Heart right ventricle (tissue), 12 donors: ENCODE measurements around the gene ERAS. TPM values are rescaled to one million over a fixed set of nuclear protein-coding genes. Genes with fewer than 3 reads are reported as not detected.

Experiments
- polyA plus RNA-seq, 2 donors: library from polyadenylated mRNA; stranded (reverse); fragments of 200-250 nt; gene quantifications; one replicate each; pipeline ENCODE4 v1.2.3, GENCODE V29; 2013
- total RNA-seq, 10 donors: library from RNA; stranded (reverse); fragmentation: NEBNext Ultra II Directional in 3 of 10; extraction: Animal tissue kit (Norgen Biotek cat#: 25700) in 3 of 10; gene quantifications; one replicate each; pipeline versions ENCODE4 v1.2.1 to v1.2.4, GENCODE V29; 2021 to 2023
- donor health status: ischemic (EF 13 %, LVEDD 7.1; RV severe dilation, severe dysfunction).
- donor health status: healthy with polysubstance abuse.
- donor health status: DM: no; HTN: yes; CAD: no.
- donor health status: DM: no; HTN: no; CAD: no.
- donor health status: ischemic (EF 25% LVEDD 6.9; RV normal size, moderate dysfunction).
- donor health status: ischemic (EF 25% LVEDD 5.7; RV mildly dilated, moderate dysfunction).
- donor health status: healthy.
- donor health status: nonischemic (EF 11% LVEDD 7.7; RV severe dilation, severe dysfunction).
- donor health status: DM: yes; HTN: yes; CAD: no.
- donor health status: PGD.
- donor health status: ischemic (EF 29% LVEDD 5.4; RV normal size, mild dysfunction).
- donor health status: nonischemic (EF 23%, LVEDD 6.1; RV moderate dilation, normal function).

The ERAS gene
- total and polyA plus RNA-seq, 12 donors: 0.04 TPM; not detected in 11

Other genes starting within 250 kb of the ERAS start
- 100 to 1,000 TPM; 121 to 176 (median 157) TPM for gene WDR13, start 229.0 kb upstream of the ERAS start, total RNA-seq
- gene WDR13, start 229.0 kb upstream of the ERAS start, polyA plus RNA-seq: 100 to 1,000 TPM; 292 to 352 TPM
- gene WAS, start 142.7 kb upstream of the ERAS start, total RNA-seq: 10 to 100 TPM in 1 of 10 donors, 1 to 10 TPM in 8, under 1 TPM in 1; 0.86 to 14.3 (median 1.7) TPM
- 1 to 10 TPM; 1.9 TPM for gene WAS, start 142.7 kb upstream of the ERAS start, polyA plus RNA-seq
- gene SUV39H1, start 129.8 kb upstream of the ERAS start, total RNA-seq: 1 to 10 TPM; 2.2 to 5.6 (median 3.1) TPM
- 1 to 10 TPM; 1.4 to 4.6 TPM for gene SUV39H1, start 129.8 kb upstream of the ERAS start, polyA plus RNA-seq
- not detected for gene GLOD5, start 64.8 kb upstream of the ERAS start, total RNA-seq
- gene GLOD5, start 64.8 kb upstream of the ERAS start, polyA plus RNA-seq: not detected
- under 1 TPM in 2 of 10 donors, not detected in 8; 0.23 to 0.25 TPM for gene GATA1, start 39.9 kb upstream of the ERAS start, total RNA-seq
- gene GATA1, start 39.9 kb upstream of the ERAS start, polyA plus RNA-seq: under 1 TPM in 1 of 2 donors, not detected in 1; 0.07 TPM
- 10 to 100 TPM; 28.4 to 45.6 (median 32.3) TPM for gene HDAC6, start 24.4 kb upstream of the ERAS start, total RNA-seq
- gene HDAC6, start 24.4 kb upstream of the ERAS start, polyA plus RNA-seq: 100 to 1,000 TPM in 1 of 2 donors, 10 to 100 TPM in 1; 31.7 to 102 TPM
- gene PCSK1N, start 9.1 kb downstream of the ERAS start, total RNA-seq: under 1 TPM in 5 of 10 donors, not detected in 5; 0.36 to 0.78 (median 0.39) TPM
- gene PCSK1N, start 9.1 kb downstream of the ERAS start, polyA plus RNA-seq: under 1 TPM in 1 of 2 donors, not detected in 1; 0.03 TPM
- gene TIMM17B, start 71.3 kb downstream of the ERAS start, total RNA-seq: 10 to 100 TPM; 58.3 to 73.4 (median 64.7) TPM
- gene TIMM17B, start 71.3 kb downstream of the ERAS start, polyA plus RNA-seq: 100 to 1,000 TPM in 1 of 2 donors, 10 to 100 TPM in 1; 75.1 to 100 TPM
- gene PQBP1, start 71.4 kb downstream of the ERAS start, total RNA-seq: 10 to 100 TPM; 41.2 to 75.5 (median 52.8) TPM
- 100 to 1,000 TPM in 1 of 2 donors, 10 to 100 TPM in 1; 99.8 to 127 TPM for gene PQBP1, start 71.4 kb downstream of the ERAS start, polyA plus RNA-seq
- gene SLC35A2, start 85.1 kb downstream of the ERAS start, total RNA-seq: 10 to 100 TPM in 8 of 10 donors, 1 to 10 TPM in 2; 9.0 to 18.2 (median 12.4) TPM
- 10 to 100 TPM in 1 of 2 donors, 1 to 10 TPM in 1; 6.4 to 27.7 TPM for gene SLC35A2, start 85.1 kb downstream of the ERAS start, polyA plus RNA-seq
- 10 to 100 TPM in 1 of 10 donors, 1 to 10 TPM in 9; 2.0 to 14.0 (median 3.3) TPM for gene PIM2, start 92.5 kb downstream of the ERAS start, total RNA-seq
- gene PIM2, start 92.5 kb downstream of the ERAS start, polyA plus RNA-seq: 1 to 10 TPM; 1.8 to 3.9 TPM
- gene OTUD5, start 131.1 kb downstream of the ERAS start, total RNA-seq: 10 to 100 TPM; 17.9 to 27.3 (median 24.7) TPM
- gene OTUD5, start 131.1 kb downstream of the ERAS start, polyA plus RNA-seq: 10 to 100 TPM; 25.4 to 26.6 TPM
- 1 to 10 TPM in 1 of 10 donors, under 1 TPM in 9; 0.13 to 1.7 (median 0.32) TPM for gene KCND1, start 145.3 kb downstream of the ERAS start, total RNA-seq
- under 1 TPM; 0.44 to 0.48 TPM for gene KCND1, start 145.3 kb downstream of the ERAS start, polyA plus RNA-seq
- 10 to 100 TPM; 16.2 to 26.0 (median 21.9) TPM for gene GRIPAP1, start 175.8 kb downstream of the ERAS start, total RNA-seq
- 10 to 100 TPM; 16.6 to 34.1 TPM for gene GRIPAP1, start 175.8 kb downstream of the ERAS start, polyA plus RNA-seq
- 10 to 100 TPM; 13.8 to 29.1 (median 16.1) TPM for gene TFE3, start 216.8 kb downstream of the ERAS start, total RNA-seq
- gene TFE3, start 216.8 kb downstream of the ERAS start, polyA plus RNA-seq: 10 to 100 TPM; 17.6 to 34.8 TPM
- 1 to 10 TPM in 7 of 10 donors, under 1 TPM in 3; 0.71 to 2.0 (median 1.2) TPM for gene CCDC120, start 232.5 kb downstream of the ERAS start, total RNA-seq
- gene CCDC120, start 232.5 kb downstream of the ERAS start, polyA plus RNA-seq: 1 to 10 TPM in 1 of 2 donors, under 1 TPM in 1; 0.70 to 1.7 TPM
- 10 to 100 TPM in 1 of 10 donors, 1 to 10 TPM in 9; 5.4 to 16.9 (median 8.1) TPM for gene PRAF2, start 247.5 kb downstream of the ERAS start, total RNA-seq
- 10 to 100 TPM; 24.4 to 26.5 TPM for gene PRAF2, start 247.5 kb downstream of the ERAS start, polyA plus RNA-seq